Measurements from ENCODE around the gene COX6B2.

COX6B2 gene

GRCh38 chr19:55311797-55312196 is 42.7 kb downstream of the COX6B2 start:
- no peak for DNase-seq (ENCODE audit: low read depth)

- no peak for DNase-seq (ENCODE audit: low read depth)
Measured at GRCh38 chr19:55311397-55311796, 43.1 kb downstream of the COX6B2 start.

- DNase-seq (ENCODE audit: low read depth), result no peak
Measured at GRCh38 chr19:55310498-55310897, 44.0 kb downstream of the COX6B2 start.

GRCh38 chr19:55309448-55309847 is 45.1 kb downstream of the COX6B2 start:
- no peak for DNase-seq (ENCODE audit: low read depth)

- no peak for DNase-seq (ENCODE audit: low read depth)
Measured at GRCh38 chr19:55308281-55308680, 46.2 kb downstream of the COX6B2 start.

- no peak for DNase-seq (ENCODE audit: low read depth)
Measured at GRCh38 chr19:55306712-55307111, 47.8 kb downstream of the COX6B2 start.

GRCh38 chr19:55305983-55306562 is 48.4 kb downstream of the COX6B2 start:
- DNase-seq (ENCODE audit: low read depth), result no peak

- peak; percentile 41 for DNase-seq (ENCODE audit: low read depth)
Measured at GRCh38 chr19:55305491-55305890, 49.0 kb downstream of the COX6B2 start.

GRCh38 chr19:55304980-55305379 is 49.5 kb downstream of the COX6B2 start:
- DNase-seq (ENCODE audit: low read depth), result no peak

- DNase-seq (ENCODE audit: low read depth), result no peak
Measured at GRCh38 chr19:55304279-55304978, 50.1 kb downstream of the COX6B2 start.

- no peak for DNase-seq (ENCODE audit: low read depth)
Measured at GRCh38 chr19:55303477-55303876, 51.0 kb downstream of the COX6B2 start.

GRCh38 chr19:55302318-55302703 is 52.2 kb downstream of the COX6B2 start:
- no peak for DNase-seq (ENCODE audit: low read depth)

- peak; percentile 92 for DNase-seq (ENCODE audit: low read depth)
Measured at GRCh38 chr19:55301459-55302317, 52.8 kb downstream of the COX6B2 start.

- no peak for DNase-seq (ENCODE audit: low read depth)
Measured at GRCh38 chr19:55300886-55301458, 53.5 kb downstream of the COX6B2 start.

- DNase-seq (ENCODE audit: low read depth), result no peak
Measured at GRCh38 chr19:55299991-55300390, 54.5 kb downstream of the COX6B2 start.

Data from stimulated activated CD4-positive, alpha-beta T cell treated with anti-CD3 and anti-CD28 coated beads, Interleukin-2, amount 100 ng/mL, for 4 hours (primary cell).